Raji (cell line): ENCODE measurements around the gene SLC38A3.

Experiments used
- POLR2A ChIP-seq: IDR thresholded peaks from 2 replicates; pipeline ENCODE4 v1.6.1; 2011; ENCODE audit warnings: low read depth, low read length, control low read depth; ENCODE audit not compliant: insufficient read depth

Gene SLC38A3

DNA sequence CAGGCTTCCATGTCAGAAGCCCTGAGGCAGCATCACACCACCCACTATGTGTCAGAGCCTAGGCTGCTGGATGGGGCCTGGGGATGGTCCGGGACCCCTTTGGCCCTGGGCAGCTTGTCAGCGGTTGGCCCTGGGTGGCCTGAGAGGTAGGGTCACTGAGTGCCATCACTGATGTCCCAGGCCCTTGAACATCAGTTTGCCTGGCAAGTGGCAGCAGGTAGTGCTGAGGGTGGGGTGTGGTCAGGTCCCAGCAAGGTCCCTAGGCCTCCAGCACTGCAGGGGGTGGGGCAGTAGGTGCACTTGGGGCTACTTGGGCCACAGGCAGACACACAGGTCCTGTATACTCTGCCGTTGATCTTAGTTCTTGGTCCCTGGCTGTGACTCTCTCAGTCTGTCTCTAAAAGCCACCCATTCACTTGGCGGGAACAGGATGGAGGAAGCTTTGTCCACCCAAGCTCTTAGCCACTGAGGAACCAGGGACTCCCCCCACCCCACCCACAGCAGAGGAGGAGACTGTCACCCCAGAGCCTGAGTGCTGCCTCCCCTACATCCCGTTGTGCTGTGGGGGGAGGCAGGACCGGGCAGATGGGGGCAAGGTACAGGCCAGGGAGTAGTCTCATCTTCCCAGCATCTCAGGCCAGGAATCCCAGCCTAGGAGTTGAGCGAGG, 36.8 kb downstream of the SLC38A3 start:
- no peak for TF ChIP-seq POLR2A

DNA sequence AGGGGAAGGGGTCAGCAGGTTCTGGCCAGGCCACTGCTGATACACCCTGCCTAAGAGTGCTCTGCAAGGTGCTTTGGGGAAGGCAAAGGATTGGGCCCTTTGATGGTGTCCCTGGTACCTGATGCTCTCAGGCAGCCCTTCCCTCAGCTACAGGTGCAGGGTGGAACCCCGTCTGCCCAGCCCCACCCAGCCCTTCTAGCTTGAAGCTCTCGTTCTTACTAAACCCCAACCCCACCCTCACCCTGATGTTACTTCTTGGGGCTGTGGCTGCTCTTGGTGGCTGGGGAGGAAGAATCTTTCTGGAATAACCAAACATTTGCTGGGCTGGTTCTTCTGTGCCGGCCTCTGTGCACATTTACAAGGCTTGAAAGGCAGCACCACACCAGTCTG, 37.3 kb downstream of the SLC38A3 start:
- TF ChIP-seq POLR2A: no peak

GRCh38 chr3:50242851-50243542, 37.9 kb downstream of the SLC38A3 start:
- TF ChIP-seq POLR2A: no peak

DNA sequence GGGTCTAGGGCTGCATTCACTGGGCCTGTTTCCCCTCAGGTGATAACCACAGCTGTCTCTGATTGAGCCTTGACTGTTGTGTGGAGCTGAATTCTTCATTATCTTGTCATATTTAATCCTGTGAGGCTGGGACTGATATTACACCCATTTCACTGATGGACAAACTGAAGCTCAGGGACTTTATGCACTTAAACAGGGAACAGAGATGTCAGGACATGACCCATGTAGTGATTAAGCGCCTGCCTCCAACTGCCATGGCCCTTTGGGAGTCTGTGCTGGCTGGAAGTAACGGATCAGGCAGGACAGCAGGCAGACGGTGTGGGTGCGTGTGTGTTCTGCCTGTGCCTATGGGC, 38.4 kb downstream of the SLC38A3 start:
- TF ChIP-seq POLR2A: no peak

GRCh38 chr3:50245251-50245745, 40.2 kb downstream of the SLC38A3 start:
- no peak for TF ChIP-seq POLR2A

- TF ChIP-seq POLR2A: no peak
These were observed 40.9 kb downstream of the SLC38A3 start for GRCh38 chr3:50245831-50246516.

DNA sequence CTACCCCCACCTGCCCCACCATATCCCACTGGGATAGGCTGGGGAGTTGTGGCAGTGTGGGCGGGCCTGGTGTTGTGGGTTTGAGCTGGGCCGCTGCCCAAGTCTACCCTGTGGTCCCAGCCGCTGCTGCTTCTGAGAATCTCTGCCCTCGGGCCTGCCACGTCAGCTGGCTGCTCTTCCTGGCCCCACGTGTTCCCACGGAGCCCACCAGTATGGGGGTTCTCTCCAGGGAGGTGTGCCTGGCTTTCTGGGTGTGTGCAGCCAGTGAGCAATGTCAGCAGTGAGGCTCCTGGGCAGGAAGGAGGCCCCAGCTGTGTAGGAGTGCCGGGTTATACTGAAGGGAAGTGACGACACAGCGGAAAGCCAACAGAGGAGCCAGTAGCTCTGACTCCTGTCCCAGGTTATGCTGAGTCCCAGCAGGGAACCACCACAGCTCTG, 41.5 kb downstream of the SLC38A3 start:
- TF ChIP-seq POLR2A: no peak

DNA sequence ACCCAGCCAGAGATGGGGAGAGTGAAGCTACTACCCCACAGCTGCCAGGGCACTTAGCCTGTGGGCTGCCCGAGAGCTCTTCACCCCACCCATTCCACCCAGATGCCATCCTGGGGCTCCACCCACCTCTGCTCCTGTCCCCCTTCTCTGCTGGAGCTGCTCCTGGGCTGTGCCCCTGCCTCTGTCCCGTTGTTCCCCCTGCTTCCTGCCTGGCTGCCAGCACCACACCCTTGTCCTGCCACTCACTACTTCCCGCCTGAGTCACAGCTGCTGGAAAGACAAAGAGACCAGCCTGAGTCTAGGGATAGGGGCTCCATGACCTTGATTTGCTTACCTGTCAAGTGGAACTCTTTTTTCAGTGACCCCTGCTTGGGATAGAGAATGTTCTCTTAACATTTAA, 43.3 kb downstream of the SLC38A3 start:
- no peak for TF ChIP-seq POLR2A

GRCh38 chr3:50249457-50249856, 44.4 kb downstream of the SLC38A3 start:
- TF ChIP-seq POLR2A: no peak

- TF ChIP-seq POLR2A: no peak
These were observed 45.4 kb downstream of the SLC38A3 start for GRCh38 chr3:50250514-50250913.

DNA sequence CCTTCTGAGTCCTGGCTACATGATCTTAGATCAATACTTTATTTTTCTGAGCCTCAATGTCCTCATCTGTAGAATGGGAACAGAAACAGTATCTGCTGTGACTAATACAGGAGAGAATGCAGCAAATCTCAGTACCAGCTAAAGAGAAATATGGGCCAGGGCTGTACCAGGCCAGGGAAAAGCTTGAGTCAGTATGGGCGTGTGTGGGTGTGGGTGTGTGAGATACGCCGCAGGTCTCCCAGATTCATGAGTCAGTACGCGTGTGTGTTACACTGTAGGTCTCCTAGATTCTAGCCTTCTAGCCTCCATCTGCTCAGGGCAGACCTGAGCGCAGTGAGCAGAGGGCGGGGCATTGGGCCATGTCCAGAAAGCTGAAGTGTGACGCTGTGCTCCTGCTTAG, 46.1 kb downstream of the SLC38A3 start:
- TF ChIP-seq POLR2A: no peak

DNA sequence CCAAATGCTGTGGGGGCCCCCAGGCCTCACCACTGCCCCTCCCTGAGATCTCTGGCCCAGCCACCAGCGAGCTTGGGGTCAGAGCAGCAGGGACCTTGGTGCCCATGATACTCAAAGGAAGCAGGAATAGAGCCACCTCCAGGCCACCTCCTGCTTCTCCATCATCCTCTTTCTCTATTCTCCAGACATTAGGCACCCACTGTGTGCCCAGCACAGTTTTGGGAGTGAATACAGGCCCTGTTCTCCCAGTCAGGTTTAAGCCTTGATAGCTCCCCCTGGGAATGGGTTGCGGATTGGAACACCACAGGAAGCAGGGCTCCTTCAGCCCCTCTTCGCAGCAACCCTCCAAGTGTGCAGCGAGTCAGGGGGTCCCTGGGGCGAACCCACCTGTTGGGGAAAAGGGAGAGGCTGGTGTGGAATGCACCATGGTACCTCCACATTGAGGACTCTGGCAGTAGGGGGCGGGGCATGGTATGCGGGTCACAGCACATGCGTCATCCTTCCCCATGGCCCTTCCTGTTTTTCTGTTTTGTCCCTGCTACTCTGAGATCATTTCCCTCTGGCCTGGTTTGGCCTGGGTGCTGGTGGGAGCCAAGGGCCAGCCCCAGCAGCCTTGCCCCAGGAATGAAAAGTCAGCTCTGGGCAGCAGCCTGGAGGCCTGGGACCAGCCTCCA, 49.6 kb downstream of the SLC38A3 start:
- TF ChIP-seq POLR2A: no peak

DNA sequence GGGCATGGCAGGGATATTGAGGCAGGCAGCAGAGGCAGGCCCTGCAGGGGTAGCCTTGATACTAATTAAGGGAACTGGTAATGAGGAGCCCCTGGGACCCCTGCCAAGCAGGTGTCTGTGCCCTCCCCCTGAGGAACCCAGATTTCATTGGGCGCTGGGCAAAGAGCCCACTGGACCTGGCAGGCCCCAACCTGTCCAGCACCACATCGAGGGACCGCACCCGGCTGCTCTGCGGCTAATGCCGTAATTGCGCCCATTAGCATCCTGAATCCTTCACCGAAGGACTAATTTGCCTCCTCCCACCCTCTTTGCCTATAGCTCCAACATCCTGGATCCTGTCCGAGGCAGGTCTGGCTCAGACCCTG, 50.2 kb downstream of the SLC38A3 start:
- no peak for TF ChIP-seq POLR2A

DNA sequence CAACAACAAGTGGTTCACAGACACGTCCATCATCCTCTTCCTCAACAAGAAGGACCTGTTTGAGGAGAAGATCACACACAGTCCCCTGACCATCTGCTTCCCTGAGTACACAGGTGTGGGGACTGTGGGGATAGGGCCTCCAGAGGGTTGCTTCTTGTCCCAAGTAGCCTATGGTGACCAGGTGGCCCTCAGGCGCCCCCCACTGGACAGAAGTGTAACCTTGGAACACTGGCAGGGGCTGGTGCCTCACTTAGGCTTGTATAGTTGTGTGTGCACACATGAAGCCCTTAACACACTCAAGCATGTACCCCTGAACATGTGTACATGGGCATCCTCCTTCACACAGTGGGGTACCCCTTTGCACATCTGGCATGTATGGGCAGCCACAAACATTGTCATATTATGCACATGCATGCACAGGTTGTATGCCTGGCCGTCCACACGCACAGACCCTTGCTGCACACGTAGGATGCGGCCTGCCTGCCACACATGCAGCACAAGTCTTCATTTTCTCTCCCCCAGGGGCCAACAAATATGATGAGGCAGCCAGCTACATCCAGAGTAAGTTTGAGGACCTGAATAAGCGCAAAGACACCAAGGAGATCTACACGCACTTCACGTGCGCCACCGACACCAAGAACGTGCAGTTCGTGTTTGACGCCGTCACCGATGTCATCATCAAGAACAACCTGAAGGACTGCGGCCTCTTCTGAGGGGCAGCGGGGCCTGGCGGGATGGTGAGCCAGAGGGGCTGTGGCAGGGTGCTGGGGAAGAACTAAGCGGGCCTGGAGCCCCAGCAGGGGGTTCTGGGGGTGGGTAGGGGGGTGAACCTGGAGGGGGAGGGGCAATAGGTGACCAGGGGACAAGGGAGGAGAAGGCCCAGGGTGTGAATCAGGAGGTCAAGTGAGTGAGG, 52.2 kb downstream of the SLC38A3 start:
- TF ChIP-seq POLR2A: no peak
